Panc1 (cell line): ENCODE results near the gene NCK1. TPM values are rescaled to one million over a fixed set of nuclear protein-coding genes. Genes with fewer than 3 reads are reported as not detected.

Experiments used
- ATAC-seq: fragments of 200-7000 bp; cut with Tn5 transposase; 2 replicates; pipeline ENCODE4 v1.9.1; 2020; ENCODE audit warnings: mild to moderate bottlenecking, moderate library complexity
- BruUV-seq: library from RNA; stranded (reverse); fragments of 400-500 nt; replicated peaks from 2 replicates; lab custom pipeline; 2021; lab: Mats Ljungman, UMichigan
- CTCF ChIA-PET: fragments of 300-600 bp; sonication (Branson Sonifier 250); formaldehyde crosslinking; loops from one replicate; lab custom pipeline; 2022; ENCODE audit warnings: antibody characterized with exemption; lab: Charles Lee
- POLR2A ChIA-PET: fragments of 300-600 bp; sonication (Branson Sonifier 250); formaldehyde crosslinking; loops from one replicate; lab custom pipeline; 2022; ENCODE audit warnings: antibody characterized with exemption; lab: Charles Lee
- DNase-seq: peaks from one replicate; pipeline ENCODE4 v3.0.0-alpha.2; 2010; ENCODE audit warnings: low read depth, low spot score
- H3K27ac ChIP-seq: 2 replicates; pipeline ENCODE4 v1.5.1; 2011; ENCODE audit warnings: mild to moderate bottlenecking, low read length, inconsistent platforms
- H3K27me3 ChIP-seq: fragments of 200-500 bp; sonication (Bioruptor generic); 2 replicates; pipeline ENCODE4 v1.6.0; 2014; ENCODE audit warnings: low read length, inconsistent platforms; ENCODE audit not compliant: control insufficient read depth, insufficient read depth
- H3K36me3 ChIP-seq: fragments of 200-500 bp; sonication (Bioruptor generic); 2 replicates; pipeline ENCODE4 v1.5.1; 2014; ENCODE audit warnings: inconsistent platforms, mild to moderate bottlenecking, low read length, moderate library complexity; ENCODE audit not compliant: control insufficient read depth, insufficient read depth
- H3K4me1 ChIP-seq: 2 replicates; pipeline ENCODE4 v1.5.1; 2011; ENCODE audit warnings: inconsistent platforms, mild to moderate bottlenecking, low read length, moderate library complexity; ENCODE audit not compliant: control insufficient read depth, insufficient read depth
- H3K4me3 ChIP-seq, 2 experiments: 2 replicates each; pipeline ENCODE4 v1.5.1; 2011 to 2012; ENCODE audit warnings: low read depth in 2 of 2, low read length in 2 of 2, mild to moderate bottlenecking in 2 of 2, inconsistent platforms in 1 of 2, moderate library complexity in 1 of 2
- H3K9me3 ChIP-seq: fragments of 200-500 bp; sonication (Bioruptor generic); 2 replicates; pipeline ENCODE4 v1.5.1; 2014; ENCODE audit warnings: low read depth, mild to moderate bottlenecking, inconsistent platforms, low read length, moderate library complexity; ENCODE audit not compliant: control insufficient read depth, insufficient read depth
- CTCF ChIP-seq: fragments of 450-650 bp; IDR thresholded peaks from 2 replicates; pipeline ENCODE4 v1.5.1; 2017; ENCODE audit warnings: mild to moderate bottlenecking
- POLR2AphosphoS5 ChIP-seq: IDR thresholded peaks from 2 replicates; pipeline ENCODE4 v1.6.1; 2012; ENCODE audit warnings: mild to moderate bottlenecking, low read depth, low read length, moderate library complexity
- REST ChIP-seq, 2 experiments: IDR thresholded peaks; 2 replicates each; pipeline ENCODE4 v1.6.1; 2011 to 2012; ENCODE audit warnings: low read depth in 2 of 2, control low read depth in 1 of 2, low read length in 1 of 2, mild to moderate bottlenecking in 1 of 2, moderate library complexity in 1 of 2; ENCODE audit not compliant: insufficient read depth in 1 of 2
- SIN3A ChIP-seq: IDR thresholded peaks from 2 replicates; pipeline ENCODE4 v1.6.1; 2012; ENCODE audit warnings: low read depth, mild to moderate bottlenecking, low read length, moderate library complexity, borderline replicate concordance; ENCODE audit not compliant: insufficient read depth
- TCF7L2 ChIP-seq: IDR thresholded peaks from 2 replicates; pipeline ENCODE4 v1.6.1; 2011; ENCODE audit warnings: mild to moderate bottlenecking, low read depth, low read length, inconsistent platforms
- in situ Hi-C: cut with HindIII; loops from 2 replicates; pipeline ENCODE4 v1.10.0; 2016; ENCODE audit warnings: low sequenced_read_pairs, low pct_unique_long_range_greater_than_20kb
- intact Hi-C: fragments of 100-400 bp; cut with micrococcal nuclease; formaldehyde crosslinking; loops from one replicate; pipeline ENCODE4 v1.10.0; 2022; ENCODE audit not compliant: unreplicated experiment
- total RNA-seq: library from RNA; stranded (reverse); gene quantifications from one replicate; pipeline ENCODE4 v1.2.1, GENCODE V29; 2021; ENCODE audit not compliant: unreplicated experiment

NCK1 gene
- total RNA-seq, 1 experiment from 2014 or later = 43.5 TPM

DNA sequence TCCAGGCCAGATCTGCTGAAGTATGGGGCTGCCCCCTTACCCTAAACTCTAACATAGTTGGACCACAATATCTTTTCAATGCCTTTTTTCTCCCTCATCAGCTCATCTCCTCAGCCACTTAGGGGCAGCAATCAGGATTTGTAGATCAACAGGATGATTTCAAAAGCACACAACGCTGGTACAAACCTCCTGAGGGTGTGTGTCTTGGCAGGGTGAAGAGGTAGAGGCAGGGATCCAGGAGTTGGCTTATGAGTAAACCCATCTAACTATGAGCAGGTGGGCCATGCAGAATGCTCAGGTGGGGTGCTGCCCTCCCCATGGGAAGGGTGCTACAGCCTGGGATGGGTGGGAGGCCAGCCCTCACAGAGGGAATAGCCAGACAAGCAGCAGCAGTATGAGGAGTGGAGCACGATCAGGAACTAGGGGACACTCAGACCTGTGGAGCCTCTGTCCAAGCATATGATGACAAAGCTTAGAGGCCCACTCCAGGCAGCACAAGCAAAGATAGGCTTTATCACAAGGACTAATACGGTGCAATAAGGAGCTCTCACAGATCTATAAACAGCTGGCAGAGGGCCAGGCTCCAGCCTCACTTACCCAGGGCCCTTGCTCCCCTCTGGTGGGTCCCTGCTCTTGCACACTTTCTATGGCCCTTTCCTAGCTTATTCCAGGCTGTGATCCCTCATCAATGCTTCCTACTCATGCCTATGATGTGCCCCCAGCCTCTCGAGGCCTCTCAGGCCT, 127.9 kb downstream of the NCK1 start:
- ChIA-PET POLR2A (no interaction called here), CTCF (no interaction called here)

DNA sequence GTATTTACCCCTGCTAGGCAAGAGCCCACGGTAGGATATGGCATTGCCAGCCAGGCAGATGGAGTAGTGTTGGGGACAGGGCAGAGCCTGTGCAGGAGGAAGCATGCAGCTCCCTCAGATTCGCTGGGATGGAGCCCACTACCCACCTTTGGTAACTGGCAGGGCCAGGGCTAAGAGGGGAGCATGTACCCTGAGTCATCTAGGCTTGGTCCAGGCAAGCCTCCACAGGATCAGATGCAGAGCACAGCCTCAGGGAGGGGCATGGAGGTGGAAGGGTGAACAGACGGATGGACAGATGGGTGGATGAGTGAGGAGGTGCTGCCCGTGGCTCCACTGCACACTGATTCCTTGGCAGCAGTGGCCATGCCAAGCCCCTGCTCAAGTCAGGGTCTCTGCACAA, 128.8 kb downstream of the NCK1 start:
- Histone ChIP-seq H3K27ac (no peak overlapping the region), H3K9me3 (no peaks in the 10 kb centered on the region), H3K4me1 (no peaks in the 10 kb centered on the region), H3K4me3 (no peak overlapping the region), H3K27me3 (no peaks in the 10 kb centered on the region), H3K36me3 (no peaks in the 10 kb centered on the region)
- ChIA-PET POLR2A (no interaction called here), CTCF (no interaction called here)
- no peak for TF ChIP-seq CTCF
- TF ChIP-seq REST (IDR thresholded peaks at IDR 0.05; ENCODE audit: insufficient read depth in 1 of 2, low read depth in 2 of 2, low read length in 1 of 2) = no peak
- no peak for TF ChIP-seq SIN3A
- no peak for TF ChIP-seq POLR2AphosphoS5
- no peak for TF ChIP-seq TCF7L2
- ATAC-seq = no peak
- no TSS peak for BruUV-seq
- DNase-seq = no peak
- in situ Hi-C loops (no loop called here), intact Hi-C loops (no loop called here)

More for the DNA sequence above, 127.9 kb downstream of the NCK1 start:
- intact Hi-C loops = no loop called here
- Histone ChIP-seq H3K4me1 (no peaks in the 10 kb centered on the region), H3K27ac (no peak overlapping the region), H3K4me3 (no peak overlapping the region), H3K27me3 (no peaks in the 10 kb centered on the region), H3K36me3 (no peaks in the 10 kb centered on the region), H3K9me3 (no peaks in the 10 kb centered on the region)
- no peak for ATAC-seq
- no TSS peak for BruUV-seq
- no peak for TF ChIP-seq SIN3A
- TF ChIP-seq TCF7L2 = no peak
- TF ChIP-seq REST (IDR thresholded peaks at IDR 0.05; ENCODE audit: insufficient read depth in 1 of 2, low read depth in 2 of 2, low read length in 1 of 2) = no peak
- no peak for TF ChIP-seq POLR2AphosphoS5
- no peak for TF ChIP-seq CTCF
- DNase-seq = no peak
- in situ Hi-C loops = no loop called here
